ENCODE data around the gene OGA.

The OGA gene

GRCh38 chr10:101771380-101771779 lies 46.9 kb downstream of the OGA start:
- H3K4me3 ChIP-seq (ENCODE audit: control insufficient read depth, low read depth, low read length) = no peak overlapping the region
- no peak for TF ChIP-seq CTCF (conservative IDR thresholded peaks at IDR 0.05; ENCODE audit: control insufficient read depth, insufficient read depth, low read depth, low read length)
- DNase-seq (ENCODE audit: low read depth) = no peak

- no peak overlapping the region for H3K4me3 ChIP-seq (ENCODE audit: control insufficient read depth, low read depth, low read length)
- DNase-seq (ENCODE audit: low read depth) = no peak
- TF ChIP-seq CTCF (conservative IDR thresholded peaks at IDR 0.05; ENCODE audit: control insufficient read depth, insufficient read depth, low read depth, low read length) = no peak
Measured at GRCh38 chr10:101770331-101771215, 47.7 kb downstream of the OGA start.

- H3K4me3 ChIP-seq (ENCODE audit: control insufficient read depth, low read depth, low read length) = no peak overlapping the region
- DNase-seq (ENCODE audit: low read depth) = no peak
- no peak for TF ChIP-seq CTCF (conservative IDR thresholded peaks at IDR 0.05; ENCODE audit: control insufficient read depth, insufficient read depth, low read depth, low read length)
Measured at GRCh38 chr10:101769541-101770180, 48.6 kb downstream of the OGA start.

GRCh38 chr10:101768791-101769170 lies 49.5 kb downstream of the OGA start:
- DNase-seq (ENCODE audit: low read depth) = no peak
- no peak for TF ChIP-seq CTCF (conservative IDR thresholded peaks at IDR 0.05; ENCODE audit: control insufficient read depth, insufficient read depth, low read depth, low read length)
- no peak overlapping the region for H3K4me3 ChIP-seq (ENCODE audit: control insufficient read depth, low read depth, low read length)

GRCh38 chr10:101767966-101768790 lies 50.1 kb downstream of the OGA start:
- TF ChIP-seq CTCF (conservative IDR thresholded peaks at IDR 0.05; ENCODE audit: control insufficient read depth, insufficient read depth, low read depth, low read length) = no peak
- H3K4me3 ChIP-seq (ENCODE audit: control insufficient read depth, low read depth, low read length) = no peak overlapping the region
- DNase-seq (ENCODE audit: low read depth) = no peak

GRCh38 chr10:101767600-101767945 lies 50.7 kb downstream of the OGA start:
- no peak for TF ChIP-seq CTCF (conservative IDR thresholded peaks at IDR 0.05; ENCODE audit: control insufficient read depth, insufficient read depth, low read depth, low read length)
- H3K4me3 ChIP-seq (ENCODE audit: control insufficient read depth, low read depth, low read length) = no peak overlapping the region
- no peak for DNase-seq (ENCODE audit: low read depth)
